ENCODE results near the gene TF. TPM values are rescaled to one million over a fixed set of nuclear protein-coding genes. Genes with fewer than 3 reads are reported as not detected.

TF gene
- total and polyA plus RNA-seq, 2 experiments from 2014 or later, result 0.05 TPM; not detected in 1

DNA sequence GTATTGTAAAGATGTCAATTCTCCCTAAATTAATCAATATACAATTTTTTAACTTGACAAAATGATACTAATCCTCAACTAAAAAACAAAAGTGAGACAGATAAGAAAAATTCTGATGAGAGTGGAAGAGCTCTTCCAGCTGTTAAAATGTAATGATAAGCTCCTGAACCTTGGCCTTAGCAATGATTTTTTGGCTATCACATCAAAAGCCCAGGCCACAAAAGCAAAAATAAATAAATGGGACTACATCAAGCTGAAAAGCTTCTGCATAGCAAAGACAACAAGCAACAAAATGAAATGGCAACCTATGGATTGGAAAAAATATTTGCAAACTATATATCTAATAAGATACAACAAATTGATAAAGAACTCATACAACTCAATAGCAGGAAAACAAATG is 35.4 kb downstream of the TF start:
- Histone ChIP-seq H3K27ac (no peak overlapping the region), H3K36me3 (ENCODE audit: low read depth) (no peaks in the 10 kb centered on the region), H3K9ac (no peak overlapping the region), H3K9me2 (ENCODE audit: insufficient read depth) (no peaks in the 10 kb centered on the region), H3K79me2 (ENCODE audit: insufficient read depth) (no peaks in the 10 kb centered on the region), H3F3A (ENCODE audit: insufficient read depth) (no peaks in the 10 kb centered on the region), H4K20me1 (ENCODE audit: insufficient read depth) (no peaks in the 10 kb centered on the region), H3K4me1 (ENCODE audit: insufficient read depth) (no peaks in the 10 kb centered on the region), H3K4me2 (ENCODE audit: unreplicated experiment) (no peak overlapping the region), H3K4me3 (no peak overlapping the region), H3K27me3 (replicated peaks; ENCODE audit: insufficient read depth) (no peaks in the 10 kb centered on the region), H2AFZ (no peak overlapping the region), H3K9me3 (ENCODE audit: low read depth) (no peaks in the 10 kb centered on the region)
- TF ChIP-seq EZH2phosphoT487 (IDR thresholded peaks at IDR 0.05; ENCODE audit: insufficient read depth, low read depth) (no peak), EZH2 (IDR thresholded peaks at IDR 0.05; ENCODE audit: insufficient read depth, poor library complexity, severe bottlenecking) (no peak)
- in situ Hi-C loops (cut with MboI), result no loop called here
- DNase-seq, result no peak

DNA sequence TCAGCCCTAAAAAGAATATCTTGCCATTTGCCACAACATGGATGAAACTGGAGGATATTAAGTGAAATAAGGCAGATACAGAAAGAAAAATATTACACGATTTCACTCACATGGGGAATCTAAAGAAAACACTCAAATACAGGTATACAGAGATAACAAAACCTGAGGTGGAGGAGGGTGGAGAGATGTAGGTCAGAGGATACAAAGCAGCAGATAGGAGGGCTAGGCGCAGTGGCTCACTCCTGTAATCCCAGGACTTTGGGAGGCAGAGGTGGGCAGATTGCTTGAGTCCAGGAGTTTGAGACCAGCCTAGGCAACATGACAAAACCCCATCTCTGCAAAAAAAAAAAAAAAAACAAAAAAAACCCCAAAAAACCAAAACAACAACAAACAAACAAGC is 36.3 kb downstream of the TF start:
- Histone ChIP-seq H3K4me1 (ENCODE audit: insufficient read depth) (no peaks in the 10 kb centered on the region), H3K4me3 (no peak overlapping the region), H2AFZ (no peak overlapping the region), H3K4me2 (ENCODE audit: unreplicated experiment) (no peak overlapping the region), H3F3A (ENCODE audit: insufficient read depth) (no peaks in the 10 kb centered on the region), H3K9me2 (ENCODE audit: insufficient read depth) (no peaks in the 10 kb centered on the region), H3K79me2 (ENCODE audit: insufficient read depth) (no peaks in the 10 kb centered on the region), H4K20me1 (ENCODE audit: insufficient read depth) (no peaks in the 10 kb centered on the region), H3K9ac (no peak overlapping the region), H3K36me3 (ENCODE audit: low read depth) (no peaks in the 10 kb centered on the region), H3K27ac (no peak overlapping the region), H3K27me3 (replicated peaks; ENCODE audit: insufficient read depth) (no peaks in the 10 kb centered on the region), H3K9me3 (ENCODE audit: low read depth) (no peaks in the 10 kb centered on the region)
- 44 to 68% methylated on average over 2 of the region's 2 CpGs for WGBS, 2 experiments (ENCODE audit: low coverage in 1 of 2, low lambda C conversion rate in 2 of 2, missing lambda C conversion rate in 2 of 2)
- in situ Hi-C loops (cut with MboI), result no loop called here
- DNase-seq, result no peak
- TF ChIP-seq EZH2phosphoT487 (IDR thresholded peaks at IDR 0.05; ENCODE audit: insufficient read depth, low read depth) (no peak), EZH2 (IDR thresholded peaks at IDR 0.05; ENCODE audit: insufficient read depth, poor library complexity, severe bottlenecking) (no peak)

DNA sequence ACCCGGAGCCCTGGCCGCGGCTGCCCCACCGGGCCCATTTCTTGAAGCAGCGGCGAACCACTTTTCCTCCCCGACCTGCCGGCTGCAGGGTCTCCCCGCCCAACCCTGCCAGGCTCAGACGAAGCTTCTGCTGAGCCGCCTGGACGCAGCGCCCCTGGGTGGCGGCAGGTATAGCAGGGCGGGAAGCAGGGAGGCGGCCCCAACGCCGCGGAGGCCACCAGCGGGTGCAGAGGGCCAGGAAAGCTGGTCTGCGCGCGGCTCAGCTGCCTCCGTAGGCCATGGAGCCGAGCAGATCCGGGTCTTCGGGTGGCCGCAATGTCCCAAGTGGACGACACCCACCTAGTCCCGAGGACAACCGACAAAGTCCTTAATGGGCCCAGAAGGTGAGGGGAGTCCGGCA is 37.6 kb downstream of the TF start:
- Histone ChIP-seq H3K36me3 (ENCODE audit: low read depth) (no peaks in the 10 kb centered on the region), H3K9me3 (ENCODE audit: low read depth) (no peaks in the 10 kb centered on the region), H3K4me1 (ENCODE audit: insufficient read depth) (no peaks in the 10 kb centered on the region), H4K20me1 (ENCODE audit: insufficient read depth) (no peaks in the 10 kb centered on the region), H3F3A (ENCODE audit: insufficient read depth) (no peaks in the 10 kb centered on the region), H3K9ac (no peak overlapping the region), H3K79me2 (ENCODE audit: insufficient read depth) (no peaks in the 10 kb centered on the region), H3K4me2 (ENCODE audit: unreplicated experiment) (no peak overlapping the region), H2AFZ (no peak overlapping the region), H3K9me2 (ENCODE audit: insufficient read depth) (no peaks in the 10 kb centered on the region), H3K4me3 (no peak overlapping the region), H3K27me3 (replicated peaks; ENCODE audit: insufficient read depth) (no peaks in the 10 kb centered on the region), H3K27ac (no peak overlapping the region)
- in situ Hi-C loops (cut with MboI), result no loop called here
- TF ChIP-seq EZH2 (IDR thresholded peaks at IDR 0.05; ENCODE audit: insufficient read depth, poor library complexity, severe bottlenecking), result no peak
- TF ChIP-seq EZH2phosphoT487 (IDR thresholded peaks at IDR 0.05; ENCODE audit: insufficient read depth, low read depth), result no peak
- DNase-seq, result no peak
- 54 to 59% methylated on average over 32 of the region's 32 CpGs for WGBS, 2 experiments (ENCODE audit: low coverage in 1 of 2, low lambda C conversion rate in 2 of 2, missing lambda C conversion rate in 2 of 2)

DNA sequence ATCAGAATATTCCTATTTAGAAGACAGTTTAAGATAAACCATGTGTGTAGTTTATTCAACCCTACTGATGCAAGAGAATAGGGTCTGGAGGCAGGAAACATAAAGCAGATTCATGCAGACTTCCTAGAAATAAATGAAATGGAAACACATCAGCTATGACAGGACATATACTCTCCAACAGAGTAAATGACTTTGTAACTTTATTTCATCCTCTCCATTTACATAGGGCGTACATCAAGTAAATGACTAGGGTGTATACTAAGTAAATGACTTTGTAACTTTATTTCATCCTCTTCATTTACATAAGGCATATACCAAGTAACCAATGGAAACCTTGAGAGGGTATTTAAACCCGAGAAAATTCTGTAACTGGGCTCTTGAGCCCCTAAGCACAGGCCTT is 41.8 kb downstream of the TF start:
- in situ Hi-C loops (cut with MboI), result no loop called here
- no peak for TF ChIP-seq EZH2 (IDR thresholded peaks at IDR 0.05; ENCODE audit: insufficient read depth, poor library complexity, severe bottlenecking)
- Histone ChIP-seq H4K20me1 (ENCODE audit: insufficient read depth) (no peaks in the 10 kb centered on the region), H3K36me3 (ENCODE audit: low read depth) (no peaks in the 10 kb centered on the region), H2AFZ (no peak overlapping the region), H3K79me2 (ENCODE audit: insufficient read depth) (no peaks in the 10 kb centered on the region), H3K4me3 (no peak overlapping the region), H3K27me3 (replicated peaks; ENCODE audit: insufficient read depth) (no peaks in the 10 kb centered on the region; the same call in 1 of the 2 replicates), H3K27ac (no peak overlapping the region), H3K4me2 (ENCODE audit: unreplicated experiment) (no peak overlapping the region), H3K9me3 (ENCODE audit: low read depth) (no peaks in the 10 kb centered on the region), H3K9ac (no peak overlapping the region), H3F3A (ENCODE audit: insufficient read depth) (no peaks in the 10 kb centered on the region), H3K4me1 (ENCODE audit: insufficient read depth) (no peaks in the 10 kb centered on the region), H3K9me2 (ENCODE audit: insufficient read depth) (no peaks in the 10 kb centered on the region)
- no peak for DNase-seq
- 6 to 11% methylated on average over 2 of the region's 2 CpGs for WGBS, 2 experiments (ENCODE audit: low coverage in 1 of 2, low lambda C conversion rate in 2 of 2, missing lambda C conversion rate in 2 of 2)

DNA sequence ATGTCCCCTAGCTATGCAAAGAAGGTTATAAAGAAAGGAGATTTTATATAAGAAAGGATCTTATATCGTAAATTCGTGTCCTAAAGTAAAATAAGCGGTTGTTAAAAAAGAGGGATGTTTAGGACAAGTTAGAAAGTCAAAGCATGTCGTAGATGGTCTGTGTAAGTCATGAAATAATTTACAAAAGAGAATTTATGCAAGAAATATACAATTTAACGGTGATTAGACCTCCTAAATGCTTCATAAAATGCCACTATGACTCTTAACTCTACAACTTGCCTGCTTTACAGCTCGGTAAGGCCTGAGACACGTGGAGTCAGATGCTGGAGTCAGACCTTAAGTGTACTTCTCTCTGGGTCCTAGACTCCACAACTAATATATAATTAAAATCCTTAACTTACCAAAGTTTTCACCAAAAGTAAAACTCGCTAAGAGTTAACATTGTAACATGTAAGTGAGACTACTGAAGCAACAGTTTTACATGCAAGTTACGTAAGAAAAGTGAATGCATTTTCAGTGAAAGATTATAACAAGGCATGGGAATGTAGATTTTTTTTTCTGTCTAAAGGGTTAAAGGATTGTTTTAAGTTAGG is 46.1 kb downstream of the TF start:
- no peaks in the 10 kb centered on the region for H3K9me2 ChIP-seq (ENCODE audit: insufficient read depth)
- H3K27ac ChIP-seq, result no peak overlapping the region
- H3K9ac ChIP-seq, result no peak overlapping the region
- H3K4me1 ChIP-seq (ENCODE audit: insufficient read depth), result no peaks in the 10 kb centered on the region
- in situ Hi-C loops (cut with MboI), result no loop called here
- H3F3A ChIP-seq (ENCODE audit: insufficient read depth), result no peaks in the 10 kb centered on the region
- H3K4me3 ChIP-seq, result no peak overlapping the region
- no peak overlapping the region for H2AFZ ChIP-seq
- H3K79me2 ChIP-seq (ENCODE audit: insufficient read depth), result no peaks in the 10 kb centered on the region
- H3K36me3 ChIP-seq (ENCODE audit: low read depth), result no peaks in the 10 kb centered on the region
- DNase-seq, result no peak
- no peaks in the 10 kb centered on the region; the same call in 1 of the 2 replicates for H3K27me3 ChIP-seq (replicated peaks; ENCODE audit: insufficient read depth)
- H4K20me1 ChIP-seq (ENCODE audit: insufficient read depth), result no peaks in the 10 kb centered on the region
- WGBS, 2 experiments (ENCODE audit: low coverage in 1 of 2, low lambda C conversion rate in 2 of 2, missing lambda C conversion rate in 2 of 2), result 21 to 25% methylated on average over 9 of the region's 9 CpGs
- H3K4me2 ChIP-seq (ENCODE audit: unreplicated experiment), result no peak overlapping the region
- no peaks in the 10 kb centered on the region for H3K9me3 ChIP-seq (ENCODE audit: low read depth)
- no peak for TF ChIP-seq EZH2phosphoT487 (IDR thresholded peaks at IDR 0.05; ENCODE audit: insufficient read depth, low read depth)
- TF ChIP-seq EZH2 (IDR thresholded peaks at IDR 0.05; ENCODE audit: insufficient read depth, poor library complexity, severe bottlenecking), result no peak

Measured in GM23248 (cell line).